HepG2 (cell line): ENCODE measurements around the gene NEU1. TPM values are rescaled to one million over a fixed set of nuclear protein-coding genes. Genes with fewer than 3 reads are reported as not detected.

Experiments
- ARID2 ChIP-seq: sonication (generic); formaldehyde crosslinking; IDR thresholded peaks from 2 replicates; pipeline ENCODE4 v1.8.1; 2022; ENCODE audit warnings: mild to moderate bottlenecking, missing genetic modification reagents, borderline replicate concordance
- ATF1 ChIP-seq: IDR thresholded peaks from 2 replicates; pipeline ENCODE4 v1.6.1; 2016; ENCODE audit warnings: mild to moderate bottlenecking, control low read depth
- DZIP1 ChIP-seq: sonication (generic); formaldehyde crosslinking; IDR thresholded peaks from 2 replicates; pipeline ENCODE4 v1.5.0; 2020; ENCODE audit warnings: mild to moderate bottlenecking, missing genetic modification reagents
- JUN ChIP-seq: sonication (generic); formaldehyde crosslinking; IDR thresholded peaks from 2 replicates; pipeline ENCODE4 v1.4.0; 2020; ENCODE audit warnings: mild to moderate bottlenecking, missing genetic modification reagents
- MTF2 ChIP-seq: sonication (generic); formaldehyde crosslinking; IDR thresholded peaks from 2 replicates; pipeline ENCODE4 v1.5.0; 2020; ENCODE audit warnings: missing genetic modification reagents, borderline replicate concordance
- NFE2L1 ChIP-seq: sonication (generic); formaldehyde crosslinking; IDR thresholded peaks from 2 replicates; pipeline ENCODE4 v1.4.0; 2020; ENCODE audit warnings: missing genetic modification reagents, mild to moderate bottlenecking, borderline replicate concordance
- PBX2 ChIP-seq: IDR thresholded peaks from 2 replicates; pipeline ENCODE4 v1.6.1; 2016; ENCODE audit warnings: control low read depth
- PRDM15 ChIP-seq: sonication (generic); formaldehyde crosslinking; IDR thresholded peaks from 2 replicates; pipeline ENCODE4 v1.4.0; 2020; ENCODE audit warnings: missing genetic modification reagents
- RXRA ChIP-seq: sonication (generic); formaldehyde crosslinking; IDR thresholded peaks from 2 replicates; pipeline ENCODE4 v1.5.1; 2020; ENCODE audit warnings: missing genetic modification reagents
- SCMH1 ChIP-seq: sonication (generic); formaldehyde crosslinking; IDR thresholded peaks from 2 replicates; pipeline ENCODE4 v1.9.0; 2021; ENCODE audit warnings: missing genetic modification reagents, mild to moderate bottlenecking, borderline replicate concordance
- STAT6 ChIP-seq: sonication (generic); formaldehyde crosslinking; IDR thresholded peaks from 2 replicates; pipeline ENCODE4 v1.4.0; 2020; ENCODE audit warnings: missing genetic modification reagents, mild to moderate bottlenecking, borderline replicate concordance
- ZNF264 ChIP-seq: sonication (generic); formaldehyde crosslinking; IDR thresholded peaks from 2 replicates; pipeline ENCODE4 v1.4.0; 2020; ENCODE audit warnings: missing genetic modification reagents
- ZNF510 ChIP-seq: sonication (generic); formaldehyde crosslinking; IDR thresholded peaks from 2 replicates; pipeline ENCODE4 v1.4.0; 2020; ENCODE audit warnings: low read depth, mild to moderate bottlenecking, missing genetic modification reagents
- ZNF619 ChIP-seq: sonication (generic); formaldehyde crosslinking; IDR thresholded peaks from 2 replicates; pipeline ENCODE4 v1.4.0; 2020; ENCODE audit warnings: mild to moderate bottlenecking, missing genetic modification reagents
- ZNF878 ChIP-seq: sonication (generic); formaldehyde crosslinking; IDR thresholded peaks from 2 replicates; pipeline ENCODE4 v1.8.1; 2023; ENCODE audit warnings: mild to moderate bottlenecking, missing genetic modification reagents, moderate library complexity
- polyA plus RNA-seq, 8 experiments: library from polyadenylated mRNA; depleted of rRNA in 3 of 8; stranded (reverse) in 7 of 8; unstranded in 1 of 8; fragments of >200 nt; fragmentation: Illumina TruSeq in 4 of 8; extraction: Trizol in 4 of 8; gene quantifications; 2 replicates each; pipeline versions ENCODE4 v1.2.1 to v1.2.3, GENCODE V29; 2011 to 2016; ENCODE audit warnings: low read depth in 4 of 8, missing spikeins in 1 of 8, mixed read lengths in 1 of 8; ENCODE audit not compliant: insufficient read depth in 1 of 8
- total RNA-seq, 5 experiments: library from RNA; depleted of rRNA; stranded (reverse); fragments of >200 nt; fragmentation: Illumina TruSeq; extraction: Trizol; gene quantifications; 2 replicates each; pipeline ENCODE4 v1.2.3, GENCODE V29; 2016; ENCODE audit warnings: low read depth in 1 of 5

NEU1 gene
- total and polyA plus RNA-seq, 2 of the 13 experiments (the other 11 are each of a cell fraction or from before 2014, with no cell fraction given), result 215 to 297 TPM

- TF ChIP-seq PRDM15 (CRISPR knock-in tag), result peak; percentile 97
- TF ChIP-seq ZNF619 (CRISPR knock-in tag), result peak; percentile 89
- no peak for TF ChIP-seq MTF2
- TF ChIP-seq ZNF878, result peak; percentile 72; the same call in 1 of the 2 replicates
- no peak; the same call in none of the 2 replicates for TF ChIP-seq PBX2 (CRISPR knock-in tag)
- peak; percentile 24; the same call in 1 of the 2 replicates for TF ChIP-seq STAT6 (CRISPR knock-in tag)
- TF ChIP-seq ATF1 (CRISPR knock-in tag), result peak; percentile 96
- peak; percentile 49; the same call in 1 of the 2 replicates for TF ChIP-seq ZNF264
- TF ChIP-seq NFE2L1 (CRISPR knock-in tag), result no peak
- TF ChIP-seq JUN, result no peak; the same call in 1 of the 2 replicates
- no peak for TF ChIP-seq SCMH1
- TF ChIP-seq DZIP1, result peak; percentile 74; the same call in 1 of the 2 replicates
- peak; percentile 85; the same call in 1 of the 2 replicates for TF ChIP-seq ZNF510
- 0 out of 2 replicates have a peak, but pooled peaks have one; percentile 74 for TF ChIP-seq ARID2 (CRISPR knock-in tag)
- TF ChIP-seq RXRA, result peak; percentile 79; the same call in 1 of the 2 replicates
These were observed at the start of gene NEU1 (continued) for GRCh38 chr6:31862344-31863235.
